LNCaP clone FGC (cell line): ENCODE results near the gene CLEC16A.
"Not testable (repeated sequence)": the region's sequence is repeated elsewhere in the genome, so short reads cannot be mapped to it uniquely, and the experiment has no call there.

Experiments used
- DNase-seq: peaks from one replicate; pipeline ENCODE4 v3.0.0-alpha.2; 2011; ENCODE audit warnings: low read depth
- H3K4me3 ChIP-seq: 2 replicates; pipeline ENCODE4 v1.5.1; 2011; ENCODE audit warnings: mild to moderate bottlenecking, low read depth, low read length, control low read depth
- CTCF ChIP-seq: IDR thresholded peaks from 2 replicates; pipeline ENCODE4 v1.5.1; 2012; ENCODE audit warnings: mild to moderate bottlenecking; ENCODE audit not compliant: control insufficient read depth, insufficient read depth; ENCODE audit errors: extremely low read depth

CLEC16A gene

GRCh38 chr16:11099672-11100205, 155.4 kb downstream of the CLEC16A start:
- TF ChIP-seq CTCF = no peak

GRCh38 chr16:11100239-11100750, 155.9 kb downstream of the CLEC16A start:
- H3K4me3 ChIP-seq = no peak overlapping the region
- no peak for TF ChIP-seq CTCF
- no peak for DNase-seq

More at GRCh38 chr16:11099672-11100205, 155.4 kb downstream of the CLEC16A start:
- DNase-seq = no peak
- no peak overlapping the region for H3K4me3 ChIP-seq

GRCh38 chr16:11101283-11101682, 156.9 kb downstream of the CLEC16A start:
- DNase-seq = no peak
- TF ChIP-seq CTCF = no peak
- no peak overlapping the region for H3K4me3 ChIP-seq

GRCh38 chr16:11101695-11102522, 157.5 kb downstream of the CLEC16A start:
- TF ChIP-seq CTCF = no peak
- DNase-seq = no peak
- no peak overlapping the region for H3K4me3 ChIP-seq

- DNase-seq = no peak
- no peak overlapping the region for H3K4me3 ChIP-seq
- TF ChIP-seq CTCF = no peak
Observed at GRCh38 chr16:11102523-11102898, 158.1 kb downstream of the CLEC16A start.

GRCh38 chr16:11103301-11103700, 158.9 kb downstream of the CLEC16A start:
- not testable (repeated sequence) for H3K4me3 ChIP-seq, DNase-seq

GRCh38 chr16:11104168-11105037, 160.0 kb downstream of the CLEC16A start:
- no peak for DNase-seq
- TF ChIP-seq CTCF = no peak
- H3K4me3 ChIP-seq = no peak overlapping the region
